GM23338 (cell line): ENCODE data around the gene HHIP. TPM values are rescaled to one million over a fixed set of nuclear protein-coding genes. Genes with fewer than 3 reads are reported as not detected.
A peak's percentile ranks its signal among the peaks of the same experiment; 100 is the strongest.

Experiments
- ATAC-seq: fragments of 200-7000 bp; cut with Tn5 transposase; 3 replicates; pipeline ENCODE4 v1.9.1; 2020
- DNase-seq: peaks from one replicate; pipeline ENCODE4 v3.0.0-alpha.2; 2015; ENCODE audit warnings: low spot score
- H2AFZ ChIP-seq: fragments of 200-600 bp; sonication (generic); 2 replicates; pipeline ENCODE4 v1.8.0; 2016; ENCODE audit warnings: antibody characterized with exemption, mild to moderate bottlenecking, moderate library complexity
- H3F3A ChIP-seq: fragments of 200-600 bp; sonication (generic); replicated peaks from 2 replicates; pipeline ENCODE4 v1.8.0; 2017; ENCODE audit warnings: antibody characterized with exemption, mixed run types, low read depth
- H3K27ac ChIP-seq: fragments of 200-600 bp; sonication (generic); 2 replicates; pipeline ENCODE4 v1.6.1; 2016; ENCODE audit warnings: low read depth
- H3K27me3 ChIP-seq: fragments of 200-600 bp; sonication (generic); 2 replicates; pipeline ENCODE4 v1.8.0; 2016; ENCODE audit warnings: mild to moderate bottlenecking, mixed run types, moderate library complexity; ENCODE audit not compliant: insufficient read depth
- H3K36me3 ChIP-seq: fragments of 200-600 bp; sonication (generic); 2 replicates; pipeline ENCODE4 v1.8.0; 2016; ENCODE audit warnings: mild to moderate bottlenecking; ENCODE audit not compliant: insufficient read depth
- H3K4me1 ChIP-seq: fragments of 200-600 bp; sonication (generic); 2 replicates; pipeline ENCODE4 v1.8.0; 2016; ENCODE audit warnings: mild to moderate bottlenecking, moderate library complexity; ENCODE audit not compliant: insufficient read depth
- H3K4me2 ChIP-seq: fragments of 200-600 bp; sonication (generic); 2 replicates; pipeline ENCODE4 v1.7.1; 2017; ENCODE audit warnings: mixed run types
- H3K4me3 ChIP-seq: fragments of 200-600 bp; sonication (generic); 2 replicates; pipeline ENCODE4 v1.6.1; 2016; ENCODE audit warnings: mixed run types
- H3K79me2 ChIP-seq: fragments of 200-600 bp; sonication (generic); replicated peaks from 2 replicates; pipeline ENCODE4 v1.8.0; 2017; ENCODE audit warnings: mild to moderate bottlenecking; ENCODE audit not compliant: insufficient read depth
- H3K9me2 ChIP-seq: fragments of 200-600 bp; sonication (generic); 2 replicates; pipeline ENCODE4 v1.8.0; 2017; ENCODE audit not compliant: insufficient read depth
- H4K20me1 ChIP-seq: fragments of 200-600 bp; sonication (generic); replicated peaks from 2 replicates; pipeline ENCODE4 v1.8.0; 2017; ENCODE audit warnings: mild to moderate bottlenecking; ENCODE audit not compliant: insufficient read depth
- H3K27ac Mint-ChIP-seq: 2 replicates; pipeline ENCODE4 v1.8.0; 2020; ENCODE audit warnings: inconsistent platforms, mild to moderate bottlenecking, moderate library complexity, mixed read lengths
- H3K27me3 Mint-ChIP-seq: 3 replicates; pipeline ENCODE4 v1.8.0; 2022; ENCODE audit warnings: low read depth, mild to moderate bottlenecking, moderate library complexity, mixed read lengths, inconsistent platforms; ENCODE audit not compliant: insufficient read depth, poor library complexity
- H3K36me3 Mint-ChIP-seq: 3 replicates; pipeline ENCODE4 v1.8.0; 2021; ENCODE audit warnings: low read depth, mild to moderate bottlenecking, inconsistent platforms, moderate library complexity, mixed read lengths
- H3K4me1 Mint-ChIP-seq: 3 replicates; pipeline ENCODE4 v1.8.0; 2020; ENCODE audit warnings: mild to moderate bottlenecking, inconsistent platforms, mixed read lengths
- H3K4me3 Mint-ChIP-seq: 3 replicates; pipeline ENCODE4 v1.8.0; 2021; ENCODE audit warnings: moderate library complexity, mild to moderate bottlenecking, inconsistent platforms, mixed read lengths
- H3K9me3 Mint-ChIP-seq: 3 replicates; pipeline ENCODE4 v1.8.0; 2020; ENCODE audit warnings: moderate library complexity, mild to moderate bottlenecking, inconsistent platforms, mixed read lengths
- CREB1 ChIP-seq: fragments of 250-450 bp; sonication (Bioruptor Pico); IDR thresholded peaks from 2 replicates; pipeline ENCODE4 v1.5.0; 2020; ENCODE audit warnings: low read depth, mild to moderate bottlenecking, moderate library complexity
- EZH2 ChIP-seq: fragments of 200-600 bp; sonication (generic); IDR thresholded peaks from one replicate; pipeline ENCODE4 v1.8.0; 2017; ENCODE audit warnings: antibody characterized with exemption, mild to moderate bottlenecking, low read depth; ENCODE audit not compliant: unreplicated experiment
- STAT1 ChIP-seq: IDR thresholded peaks from one replicate; pipeline ENCODE4 v1.6.1; 2016; ENCODE audit warnings: antibody characterized with exemption; ENCODE audit not compliant: unreplicated experiment
- long read RNA-seq: library from polyadenylated mRNA; unstranded; transcript quantifications from one replicate; pipeline ENCODE4 v2.0.0, GENCODE V29; 2020; ENCODE audit not compliant: unreplicated experiment
- polyA plus RNA-seq: library from polyadenylated mRNA; unstranded; fragments of >200 nt; fragmentation: Nextera tagmentation; extraction: Ambion mirVana; gene quantifications from 2 replicates; pipeline ENCODE4 v1.2.1, GENCODE V29; 2016
- total RNA-seq: library from RNA; depleted of rRNA; stranded (reverse); fragments of >200 nt; shearing (Covaris generic); gene quantifications from 2 replicates; pipeline ENCODE4 v1.2.3, GENCODE V29; 2014; rRNA removed
- TF ChIP-seq, protein P1 (sequence below), 2 experiments: fragments of 200-600 bp in 1 of 2; sonication (generic) in 1 of 2; conservative IDR thresholded peaks; 2 replicates each; pipeline versions ENCODE4 v1.5.1 to v1.6.1; 2016 to 2017; ENCODE audit warnings: antibody characterized with exemption in 2 of 2, low read depth in 2 of 2, mild to moderate bottlenecking in 2 of 2, moderate library complexity in 1 of 2

Gene HHIP, protein sequence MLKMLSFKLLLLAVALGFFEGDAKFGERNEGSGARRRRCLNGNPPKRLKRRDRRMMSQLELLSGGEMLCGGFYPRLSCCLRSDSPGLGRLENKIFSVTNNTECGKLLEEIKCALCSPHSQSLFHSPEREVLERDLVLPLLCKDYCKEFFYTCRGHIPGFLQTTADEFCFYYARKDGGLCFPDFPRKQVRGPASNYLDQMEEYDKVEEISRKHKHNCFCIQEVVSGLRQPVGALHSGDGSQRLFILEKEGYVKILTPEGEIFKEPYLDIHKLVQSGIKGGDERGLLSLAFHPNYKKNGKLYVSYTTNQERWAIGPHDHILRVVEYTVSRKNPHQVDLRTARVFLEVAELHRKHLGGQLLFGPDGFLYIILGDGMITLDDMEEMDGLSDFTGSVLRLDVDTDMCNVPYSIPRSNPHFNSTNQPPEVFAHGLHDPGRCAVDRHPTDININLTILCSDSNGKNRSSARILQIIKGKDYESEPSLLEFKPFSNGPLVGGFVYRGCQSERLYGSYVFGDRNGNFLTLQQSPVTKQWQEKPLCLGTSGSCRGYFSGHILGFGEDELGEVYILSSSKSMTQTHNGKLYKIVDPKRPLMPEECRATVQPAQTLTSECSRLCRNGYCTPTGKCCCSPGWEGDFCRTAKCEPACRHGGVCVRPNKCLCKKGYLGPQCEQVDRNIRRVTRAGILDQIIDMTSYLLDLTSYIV
- total RNA-seq: 1.5 and 2.5 TPM in 2 replicates
- polyA plus RNA-seq: 4.2 and 5.9 TPM in 2 replicates
- long read RNA-seq, partial matches to known transcripts: 0 of 2 reads
- long read RNA-seq, other reads (novel, unspliced or antisense): 0 of 2 reads

DNA sequence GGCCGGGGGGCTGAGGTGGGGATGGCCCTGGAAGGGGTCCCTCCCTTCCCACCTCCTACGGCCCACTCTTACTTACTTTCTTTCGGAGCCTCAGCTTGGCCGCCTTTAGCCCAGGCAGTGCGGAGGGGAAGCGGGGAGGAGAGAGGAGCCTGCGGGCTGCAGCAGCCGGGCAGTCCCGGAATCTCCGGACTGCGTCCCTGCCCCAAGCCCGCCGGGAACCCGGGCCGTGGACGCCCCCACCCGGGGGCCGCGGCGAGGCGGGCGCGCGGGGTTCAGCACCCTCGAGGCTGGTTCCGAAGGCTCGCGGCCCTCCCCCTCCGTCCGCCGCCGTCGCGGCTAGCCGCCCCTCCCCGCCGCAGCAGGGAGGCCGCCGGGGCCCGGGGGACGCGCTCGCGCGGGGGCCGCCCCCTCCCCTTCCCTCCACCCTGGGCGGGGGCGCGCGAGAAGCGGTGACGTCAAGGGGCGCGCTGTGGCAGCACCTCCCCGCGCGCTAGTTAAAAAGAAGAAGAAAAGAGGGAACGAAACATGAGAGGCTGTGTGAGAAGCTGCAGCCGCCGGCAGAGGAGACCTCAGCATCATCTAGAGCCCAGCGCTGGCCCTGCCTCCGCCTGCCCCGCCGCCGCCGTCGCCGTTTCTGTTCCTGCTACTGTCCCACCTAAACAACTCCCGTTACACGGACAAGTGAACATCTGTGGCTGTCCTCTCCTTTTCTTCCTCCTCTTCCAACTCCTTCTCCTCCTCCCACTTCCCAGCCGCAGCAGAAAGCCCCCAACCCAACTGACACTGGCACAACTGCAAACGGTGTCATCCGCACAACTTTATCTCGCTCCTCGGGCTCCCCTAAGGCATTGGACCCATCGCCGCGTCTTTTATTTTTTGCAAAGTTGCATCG lies at the start of gene HHIP:
Gene HHIP (plus strand): TSS at position 526 of the 892 bp plus-strand sequence. CDS start 520 bp downstream, outside the sequence.
- H3K4me1 ChIP-seq: peaks cover 33% of the 10 kb centered on the region
- Mint-ChIP-seq H3K27ac (no peak within 1 kb of the TSS), H3K4me3 (peak within 1 kb of the TSS; percentile 76), H3K4me1 (peaks cover 45% of the 10 kb centered on the region), H3K36me3 (no peaks in the 10 kb centered on the region; the same call in 2 of the 3 replicates), H3K27me3 (peaks cover 60% of the 10 kb centered on the region), H3K9me3 (no peaks in the 10 kb centered on the region)
- H3K36me3 ChIP-seq: no peaks in the 10 kb centered on the region
- H3K4me3 ChIP-seq: peak within 1 kb of the TSS; percentile 58
- H3K79me2 ChIP-seq: no peaks in the 10 kb centered on the region
- H3K4me2 ChIP-seq: peak within 1 kb of the TSS; percentile 85
- H2AFZ ChIP-seq: peak within 1 kb of the TSS; percentile 67
- no peak for TF ChIP-seq STAT1
- peak; percentile 42; the same call in 1 of the 2 replicates for TF ChIP-seq CREB1 (CRISPR knock-in tag)
- peaks cover 67% of the 10 kb centered on the region for H3K27me3 ChIP-seq
- H3K9me2 ChIP-seq: no peaks in the 10 kb centered on the region
- no peaks in the 10 kb centered on the region for H3F3A ChIP-seq
- DNase-seq: peak; percentile 72
- H4K20me1 ChIP-seq: no peaks in the 10 kb centered on the region
- ATAC-seq: peak; percentile 65
- H3K27ac ChIP-seq: no peak within 1 kb of the TSS

GRCh38 chr4:144597171-144597570 lies 48.8 kb upstream of the HHIP start:
- TF ChIP-seq, protein P1, sequence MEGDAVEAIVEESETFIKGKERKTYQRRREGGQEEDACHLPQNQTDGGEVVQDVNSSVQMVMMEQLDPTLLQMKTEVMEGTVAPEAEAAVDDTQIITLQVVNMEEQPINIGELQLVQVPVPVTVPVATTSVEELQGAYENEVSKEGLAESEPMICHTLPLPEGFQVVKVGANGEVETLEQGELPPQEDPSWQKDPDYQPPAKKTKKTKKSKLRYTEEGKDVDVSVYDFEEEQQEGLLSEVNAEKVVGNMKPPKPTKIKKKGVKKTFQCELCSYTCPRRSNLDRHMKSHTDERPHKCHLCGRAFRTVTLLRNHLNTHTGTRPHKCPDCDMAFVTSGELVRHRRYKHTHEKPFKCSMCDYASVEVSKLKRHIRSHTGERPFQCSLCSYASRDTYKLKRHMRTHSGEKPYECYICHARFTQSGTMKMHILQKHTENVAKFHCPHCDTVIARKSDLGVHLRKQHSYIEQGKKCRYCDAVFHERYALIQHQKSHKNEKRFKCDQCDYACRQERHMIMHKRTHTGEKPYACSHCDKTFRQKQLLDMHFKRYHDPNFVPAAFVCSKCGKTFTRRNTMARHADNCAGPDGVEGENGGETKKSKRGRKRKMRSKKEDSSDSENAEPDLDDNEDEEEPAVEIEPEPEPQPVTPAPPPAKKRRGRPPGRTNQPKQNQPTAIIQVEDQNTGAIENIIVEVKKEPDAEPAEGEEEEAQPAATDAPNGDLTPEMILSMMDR (conservative IDR thresholded peaks at IDR 0.05; ENCODE audit: low read depth in 2 of 2): peak; percentile 35 to 36
- TF ChIP-seq EZH2: no peak
- Histone ChIP-seq H3K36me3 (no peaks in the 10 kb centered on the region), H3K79me2 (no peaks in the 10 kb centered on the region), H4K20me1 (no peaks in the 10 kb centered on the region), H3K9me2 (no peaks in the 10 kb centered on the region), H3K27ac (no peak overlapping the region), H3K27me3 (no peaks in the 10 kb centered on the region), H3K4me3 (no peak overlapping the region), H2AFZ (no peak overlapping the region), H3F3A (no peaks in the 10 kb centered on the region), H3K4me1 (no peaks in the 10 kb centered on the region), H3K4me2 (no peak overlapping the region)
- peaks cover 2% of the 10 kb centered on the region for H3K27me3 Mint-ChIP-seq
- H3K9me3 Mint-ChIP-seq: no peaks in the 10 kb centered on the region; the same call in 2 of the 3 replicates
- H3K4me1 Mint-ChIP-seq: no peaks in the 10 kb centered on the region
- DNase-seq (peak; percentile 39), ATAC-seq (peak; percentile 77)
- no peaks in the 10 kb centered on the region for H3K36me3 Mint-ChIP-seq
- H3K27ac Mint-ChIP-seq: no peak overlapping the region
- no peak overlapping the region for H3K4me3 Mint-ChIP-seq
